GM19025 (cell line): ENCODE data around the gene PPP2R1A.
"Not testable (repeated sequence)": the region's sequence is repeated elsewhere in the genome, so short reads cannot be mapped to it uniquely, and the experiment has no call there.

Experiments used
- ATAC-seq: cut with Tn5 transposase; IDR thresholded peaks from one replicate; pipeline ENCODE4 v1.9.1; 2021; ENCODE audit warnings: mild to moderate bottlenecking, low read depth, moderate library complexity; ENCODE audit not compliant: unreplicated experiment

PPP2R1A gene

GRCh38 chr19:52200044-52200443 is 10.2 kb downstream of the PPP2R1A start:
- ATAC-seq: no peak

- not testable (repeated sequence) for ATAC-seq
These were observed 11.0 kb downstream of the PPP2R1A start for GRCh38 chr19:52200755-52201391.

GRCh38 chr19:52206481-52206880 is 16.6 kb downstream of the PPP2R1A start:
- no peak for ATAC-seq

- no peak for ATAC-seq
These were observed 21.4 kb downstream of the PPP2R1A start for GRCh38 chr19:52211203-52211602.

GRCh38 chr19:52211926-52212571 is 22.2 kb downstream of the PPP2R1A start:
- no peak for ATAC-seq

- ATAC-seq: no peak
These were observed 22.9 kb downstream of the PPP2R1A start for GRCh38 chr19:52212572-52213255.

GRCh38 chr19:52214241-52214640 is 24.4 kb downstream of the PPP2R1A start:
- ATAC-seq: no peak

- no peak for ATAC-seq
These were observed 26.5 kb downstream of the PPP2R1A start for GRCh38 chr19:52216401-52216800.

GRCh38 chr19:52217576-52217975 is 27.7 kb downstream of the PPP2R1A start:
- ATAC-seq: no peak

GRCh38 chr19:52219611-52220010 is 29.8 kb downstream of the PPP2R1A start:
- ATAC-seq: no peak

- no peak for ATAC-seq
These were observed 31.2 kb downstream of the PPP2R1A start for GRCh38 chr19:52221031-52221430.

GRCh38 chr19:52221831-52222375 is 32.1 kb downstream of the PPP2R1A start:
- no peak for ATAC-seq

- ATAC-seq: no peak
These were observed 34.4 kb downstream of the PPP2R1A start for GRCh38 chr19:52224211-52224610.

GRCh38 chr19:52226652-52227051 is 36.8 kb downstream of the PPP2R1A start:
- ATAC-seq: no peak

GRCh38 chr19:52227196-52227940 is 37.5 kb downstream of the PPP2R1A start:
- no peak for ATAC-seq

GRCh38 chr19:52227980-52228379 is 38.1 kb downstream of the PPP2R1A start:
- ATAC-seq: no peak

- ATAC-seq: no peak
These were observed 39.7 kb downstream of the PPP2R1A start for GRCh38 chr19:52229524-52229923.

GRCh38 chr19:52230685-52231084 is 40.8 kb downstream of the PPP2R1A start:
- no peak for ATAC-seq

- no peak for ATAC-seq
These were observed 41.5 kb downstream of the PPP2R1A start for GRCh38 chr19:52231154-52231910.

GRCh38 chr19:52234406-52234805 is 44.6 kb downstream of the PPP2R1A start:
- ATAC-seq: no peak
